Sciatic nerve (tissue), 2 donors: Measurements from ENCODE around the gene MAP1LC3B. TPM values are rescaled to one million over a fixed set of nuclear protein-coding genes. Genes with fewer than 3 reads are reported as not detected.

Experiments used
- ATAC-seq: fragments of 200-7000 bp; cut with Tn5 transposase; one replicate; pipeline ENCODE4 v1.9.1; 2020; ENCODE audit warnings: mild to moderate bottlenecking, moderate library complexity
- DNase-seq: peaks from one replicate; pipeline ENCODE4 v3.0.0-alpha.2; 2020; ENCODE audit warnings: low spot score
- intact Hi-C: fragments of 100-400 bp; cut with DNase I; formaldehyde crosslinking; loops from one replicate; pipeline ENCODE4 v1.14.2; 2022
- total RNA-seq: library from RNA; stranded (reverse); fragmentation: NEBNext Ultra II Directional; extraction: Animal tissue kit (Norgen Biotek cat#: 25700); gene quantifications from one replicate; pipeline ENCODE4 v1.2.1, GENCODE V29; 2021
- donor health status: DM: no; HTN: no; CAD: no.
- donor health status: DM: no; HTN: no; CAD: no.

Gene MAP1LC3B
- total RNA-seq, 1 donor from 2014 or later = 55.9 TPM

GRCh38 chr16:87418644-87419043 lies 26.5 kb downstream of the MAP1LC3B start:
- intact Hi-C loops = no loop called here
- ATAC-seq (no peak), DNase-seq (no peak)

GRCh38 chr16:87420026-87421002 lies 28.2 kb downstream of the MAP1LC3B start:
- ATAC-seq (no peak), DNase-seq (no peak)
- intact Hi-C loops = no loop called here

DNA sequence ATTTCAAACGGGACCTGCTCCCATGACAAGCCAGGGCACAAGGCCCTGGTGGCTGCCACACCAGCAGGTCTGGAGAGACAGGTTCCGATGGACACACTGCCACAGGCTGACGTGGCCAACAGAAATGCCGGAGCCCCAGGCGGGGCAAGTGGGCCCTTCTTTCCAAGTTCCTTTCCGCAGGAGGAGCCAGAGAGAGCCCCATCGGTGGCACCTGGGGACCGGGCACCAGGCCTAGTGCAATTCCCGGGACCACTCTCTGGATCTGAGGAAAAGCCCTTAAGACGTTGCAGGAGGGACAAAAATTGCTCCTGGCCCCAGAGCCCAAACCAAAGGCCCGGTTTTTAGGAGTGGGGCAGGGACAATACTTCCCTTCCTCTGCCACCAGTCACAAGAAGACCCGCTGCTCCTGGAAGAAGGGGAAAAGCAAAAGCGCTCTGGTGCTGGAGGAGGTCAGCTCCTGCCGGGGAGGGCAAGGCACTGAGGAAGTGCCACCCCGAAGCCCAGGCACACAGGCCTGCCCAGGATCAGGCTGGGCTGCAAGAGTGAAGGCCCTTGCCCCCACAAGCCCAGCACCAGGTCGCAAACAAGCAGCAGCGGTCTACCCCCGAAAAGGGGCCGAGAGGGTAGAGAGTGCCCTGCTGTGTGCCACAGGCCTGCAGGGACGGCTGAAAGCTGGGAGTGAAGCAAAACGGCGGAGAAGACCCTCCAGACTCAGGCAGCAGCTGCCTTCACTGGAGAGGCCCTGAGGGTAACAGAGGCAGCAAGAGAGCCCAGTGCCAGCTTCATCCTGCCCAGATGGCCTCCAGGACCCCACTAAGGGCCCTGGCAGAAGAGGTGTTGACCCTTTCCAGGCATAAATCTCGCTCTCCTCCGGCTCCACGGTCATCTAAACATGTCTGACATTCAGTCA lies 29.1 kb downstream of the MAP1LC3B start:
- no peak for ATAC-seq

GRCh38 chr16:87422106-87422505 lies 30.0 kb downstream of the MAP1LC3B start:
- DNase-seq = no peak

More for the DNA sequence above, 29.1 kb downstream of the MAP1LC3B start:
- no peak for DNase-seq
- intact Hi-C loops = no loop called here

DNA sequence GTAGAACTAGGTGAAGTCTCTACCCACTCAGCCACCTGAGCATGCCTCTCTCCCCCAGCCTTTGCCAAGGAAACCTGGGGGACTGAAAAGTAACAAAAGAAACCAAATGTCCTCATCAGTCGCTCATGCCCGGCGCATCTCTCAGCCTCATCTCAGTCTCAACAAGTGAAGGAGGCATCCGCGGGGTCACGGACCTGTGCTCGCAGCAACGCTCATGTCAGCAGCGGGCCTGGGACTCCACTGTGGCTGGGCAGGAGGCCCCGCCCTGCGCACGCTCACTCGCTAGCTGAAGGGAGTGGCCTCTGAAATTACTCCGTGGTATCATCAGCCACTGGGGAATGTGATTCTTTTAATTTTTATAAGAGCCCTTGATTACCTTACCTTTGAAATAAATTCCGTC lies 31.3 kb downstream of the MAP1LC3B start:
- intact Hi-C loops = no loop called here
- no peak for ATAC-seq
- no peak for DNase-seq

More at GRCh38 chr16:87422106-87422505, 30.0 kb downstream of the MAP1LC3B start:
- intact Hi-C loops = no loop called here
- ATAC-seq = no peak

GRCh38 chr16:87424266-87424665 lies 32.1 kb downstream of the MAP1LC3B start:
- intact Hi-C loops = no loop called here
- no peak for ATAC-seq
- DNase-seq = no peak

DNA sequence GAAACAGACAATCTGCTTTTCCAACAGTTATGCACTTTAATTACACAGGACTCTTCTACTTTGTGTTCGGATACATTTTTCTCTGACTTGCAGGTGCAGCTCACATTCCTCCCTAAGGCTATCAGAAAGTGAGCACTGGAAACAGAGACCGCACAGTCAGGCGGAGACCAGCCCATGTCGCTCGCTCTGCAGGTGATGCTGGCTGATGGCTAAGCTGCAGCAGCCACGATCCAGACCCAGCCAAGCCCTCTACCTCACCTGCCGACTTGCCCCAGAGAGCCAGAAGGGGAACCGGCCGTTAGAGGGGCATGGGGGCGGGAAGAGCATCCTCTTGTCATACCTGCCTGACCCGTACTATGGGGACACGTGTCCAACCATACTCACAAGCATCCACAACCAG lies 33.8 kb downstream of the MAP1LC3B start:
- intact Hi-C loops = no loop called here

DNA sequence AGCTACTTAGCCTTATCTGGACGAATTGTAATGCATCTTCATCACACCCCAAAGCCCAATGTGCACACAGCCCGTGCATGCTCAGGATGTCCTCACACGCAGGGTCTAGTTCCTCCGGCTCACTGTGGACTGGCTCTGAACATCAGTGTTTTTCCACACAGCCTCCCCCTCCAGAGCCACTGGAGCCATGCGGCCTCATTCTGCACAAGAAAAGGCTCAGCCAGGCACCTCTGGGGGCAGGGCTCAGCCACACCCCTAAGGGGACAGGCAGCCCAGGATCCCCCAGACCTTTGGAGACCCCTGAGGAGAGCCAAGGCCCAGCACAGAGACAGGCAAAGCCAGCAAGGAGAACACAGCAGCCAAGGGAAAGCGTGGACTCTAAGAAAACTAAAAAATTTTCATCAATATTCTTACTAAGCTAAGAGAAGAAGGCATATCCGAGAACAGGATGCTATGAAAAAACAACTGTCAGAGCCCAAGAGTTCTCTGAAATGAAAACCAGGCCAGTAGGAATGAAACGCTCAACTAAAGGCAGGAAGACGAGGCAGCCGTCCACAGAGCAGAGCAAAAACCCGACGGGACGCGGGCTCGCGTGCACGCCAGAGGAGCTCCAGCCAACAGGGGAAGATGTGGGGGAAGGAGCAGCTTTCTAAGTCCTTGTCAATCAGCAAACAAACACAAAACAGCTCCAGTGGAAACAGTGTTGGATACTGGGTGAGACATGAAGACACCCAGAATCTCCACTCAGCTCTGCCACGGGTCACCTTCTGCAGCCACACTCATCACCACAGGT lies 34.5 kb downstream of the MAP1LC3B start:
- intact Hi-C loops = no loop called here
- DNase-seq = no peak
- ATAC-seq = no peak

More for the DNA sequence above, 33.8 kb downstream of the MAP1LC3B start:
- ATAC-seq = no peak
- no peak for DNase-seq

DNA sequence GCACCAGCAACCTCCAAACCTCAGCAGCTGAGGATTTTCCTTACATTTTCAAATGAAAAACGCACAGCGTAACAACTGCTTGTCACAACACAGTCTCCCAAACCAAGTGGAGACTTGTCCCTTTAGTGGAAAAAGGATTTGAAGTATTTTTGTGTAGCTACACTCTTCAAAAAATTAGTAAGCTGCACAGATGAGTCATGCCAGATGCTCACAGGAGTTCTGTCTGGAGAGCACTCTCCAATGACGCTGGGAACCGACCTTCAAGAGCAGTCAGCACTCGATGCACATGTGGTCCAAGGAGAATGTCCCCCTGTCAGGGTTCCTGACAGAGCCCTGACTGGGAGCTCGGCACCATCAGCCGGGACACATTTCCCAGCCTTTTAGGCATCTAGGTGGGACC lies 39.8 kb downstream of the MAP1LC3B start:
- DNase-seq = no peak
- intact Hi-C loops = no loop called here
- ATAC-seq = no peak

DNA sequence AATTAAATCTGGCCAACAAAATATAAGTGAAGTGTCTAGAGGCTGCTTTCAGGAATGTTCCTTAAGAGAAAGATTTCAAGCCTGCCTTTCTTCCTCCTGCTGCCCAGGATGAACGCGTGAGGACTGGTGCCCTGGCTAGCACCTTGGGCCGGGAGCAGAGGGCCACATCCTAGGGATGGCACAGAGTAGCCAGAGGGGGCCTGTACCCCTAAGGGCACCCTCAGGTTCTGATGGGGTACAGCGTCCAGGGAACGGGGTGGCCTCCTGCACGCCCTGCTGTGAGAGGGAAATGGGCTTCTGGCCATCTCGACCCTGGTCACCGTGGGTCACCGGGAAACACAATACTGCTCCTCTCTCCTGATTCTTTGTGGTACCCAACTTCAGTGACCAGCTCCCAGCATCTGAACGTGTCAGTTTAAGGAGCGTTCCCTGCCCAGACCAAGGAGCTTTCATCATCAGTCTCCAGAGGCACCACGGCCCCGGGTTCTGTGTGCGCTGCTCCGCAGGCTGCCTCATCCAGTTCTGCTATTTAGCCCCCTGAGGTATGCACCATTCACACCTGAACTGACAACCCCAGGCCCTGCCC lies 40.3 kb downstream of the MAP1LC3B start:
- ATAC-seq = no peak
- intact Hi-C loops = no loop called here
- no peak for DNase-seq

- intact Hi-C loops = no loop called here
- DNase-seq (no peak), ATAC-seq (no peak)
Measured at GRCh38 chr16:87434146-87434667, 42.1 kb downstream of the MAP1LC3B start.

DNA sequence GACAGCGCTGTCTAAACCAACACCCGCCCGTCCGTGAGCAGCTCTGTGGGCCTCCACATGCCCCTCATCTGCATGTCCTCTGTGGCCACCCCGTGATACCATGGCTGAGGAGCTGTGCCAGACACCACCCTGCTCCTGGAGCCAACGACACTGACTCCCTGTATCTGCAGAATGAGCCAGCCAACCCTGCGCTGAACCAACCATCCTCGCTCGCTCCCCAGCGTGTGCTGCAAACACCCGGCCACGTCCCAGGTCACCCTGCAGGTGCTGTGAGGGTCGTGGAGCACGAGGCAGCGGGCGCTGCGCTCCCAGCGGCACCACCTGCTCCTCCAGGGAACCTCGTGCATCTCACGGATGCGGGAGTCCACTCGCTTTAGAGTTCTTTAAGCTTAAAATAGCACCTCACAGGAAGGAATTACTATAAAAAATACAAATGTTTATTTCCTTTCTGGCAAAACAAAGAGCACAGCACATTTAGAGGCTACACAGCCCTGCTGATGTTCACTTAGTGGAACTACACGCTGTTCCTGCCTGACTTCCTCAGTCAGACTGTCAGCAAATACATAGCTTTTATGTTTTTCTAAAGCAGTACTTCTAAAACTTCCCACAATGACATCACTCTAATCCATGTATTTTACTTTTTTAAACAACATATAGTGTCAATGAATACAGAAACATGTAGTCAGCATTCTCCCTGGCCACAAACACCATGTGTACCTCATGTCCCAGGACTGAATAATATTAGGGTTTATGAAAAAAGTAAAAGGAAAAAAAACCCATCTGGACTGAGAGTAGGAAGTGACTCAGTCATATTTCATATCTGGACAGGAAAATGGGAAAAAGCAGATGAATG lies 43.5 kb downstream of the MAP1LC3B start:
- ATAC-seq = peak; percentile 75
- DNase-seq = no peak
- intact Hi-C loops = no loop called here

DNA sequence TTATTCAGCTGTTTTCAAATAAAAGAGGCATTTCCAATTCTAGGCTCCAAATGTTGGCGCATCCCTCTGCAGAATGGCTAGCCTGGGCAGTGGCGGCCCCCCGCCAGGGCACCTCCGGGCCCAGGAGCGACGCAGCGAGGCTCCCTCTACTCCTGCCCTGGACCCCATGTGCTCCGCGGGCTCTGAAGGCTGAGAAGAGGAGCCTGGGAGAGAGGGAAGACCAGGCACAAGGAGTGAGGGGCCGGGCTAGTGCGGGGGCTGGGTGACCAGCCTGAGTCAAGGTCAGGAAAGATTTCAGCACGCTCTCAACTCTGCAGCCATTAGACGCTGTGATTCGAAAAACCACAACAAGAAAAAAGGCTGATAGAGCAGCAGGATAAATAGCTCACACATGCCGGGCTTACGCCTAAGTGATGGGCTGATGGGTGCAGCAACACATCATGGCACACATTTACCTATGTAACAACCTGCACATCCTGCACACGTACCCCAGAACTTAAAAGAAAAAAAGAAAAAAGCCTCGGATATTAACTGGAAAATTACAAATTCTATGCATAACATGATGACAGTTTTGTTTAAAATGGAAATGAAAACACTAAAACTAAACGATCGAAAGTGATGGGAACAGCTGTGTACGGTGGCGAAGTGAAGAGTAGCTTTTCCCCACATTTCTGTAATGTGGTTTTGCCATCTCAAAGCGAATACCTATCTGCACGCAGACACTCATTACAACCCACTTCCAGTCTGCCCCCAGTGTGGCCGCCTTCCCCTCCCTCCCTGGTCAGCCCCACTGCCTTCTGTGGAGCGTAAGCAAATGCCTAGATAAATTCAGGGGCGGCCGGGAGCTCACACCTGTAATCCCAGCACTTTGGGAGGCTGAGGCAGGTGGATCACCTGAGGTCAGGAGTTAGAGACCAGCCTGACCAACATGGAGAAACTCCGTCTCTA lies 44.4 kb downstream of the MAP1LC3B start:
- ATAC-seq = peak; percentile 44

GRCh38 chr16:87437327-87437726 lies 45.2 kb downstream of the MAP1LC3B start:
- ATAC-seq = no peak
- intact Hi-C loops = no loop called here
- no peak for DNase-seq

More for the DNA sequence above, 44.4 kb downstream of the MAP1LC3B start:
- no peak for DNase-seq
- intact Hi-C loops = no loop called here

DNA sequence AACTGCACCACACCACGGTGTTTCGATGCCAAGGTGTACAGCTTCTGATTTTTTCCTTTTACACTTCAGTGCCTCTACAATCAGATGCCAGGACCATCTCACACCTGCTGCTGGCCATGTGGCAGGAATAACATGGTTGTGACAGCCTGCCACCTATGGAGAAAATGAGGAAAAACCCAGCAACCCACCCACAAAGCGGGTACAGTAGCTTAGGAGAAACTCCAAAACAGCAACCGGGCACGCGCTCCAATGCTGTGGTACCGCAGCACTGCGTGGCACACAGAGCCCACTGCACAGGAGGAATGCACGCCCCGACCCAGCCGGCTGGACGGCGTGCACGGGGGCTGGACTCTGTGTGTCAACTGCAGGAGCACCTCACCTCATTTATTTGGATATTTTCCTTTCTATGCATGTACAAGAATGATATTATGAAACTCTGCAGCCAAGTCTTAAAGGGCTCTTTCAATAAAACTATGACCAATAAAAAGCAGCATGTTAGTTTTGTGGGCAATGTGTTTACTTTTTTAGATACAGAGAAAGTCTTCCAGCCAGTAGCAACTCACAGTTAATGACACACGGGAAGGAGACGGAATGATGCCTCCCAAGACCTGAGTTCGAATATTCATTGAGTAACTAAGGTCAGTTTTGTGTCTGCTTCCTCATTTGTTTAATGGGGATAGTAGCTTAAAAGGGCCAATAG lies 45.9 kb downstream of the MAP1LC3B start:
- intact Hi-C loops = no loop called here
- ATAC-seq (no peak), DNase-seq (no peak)

DNA sequence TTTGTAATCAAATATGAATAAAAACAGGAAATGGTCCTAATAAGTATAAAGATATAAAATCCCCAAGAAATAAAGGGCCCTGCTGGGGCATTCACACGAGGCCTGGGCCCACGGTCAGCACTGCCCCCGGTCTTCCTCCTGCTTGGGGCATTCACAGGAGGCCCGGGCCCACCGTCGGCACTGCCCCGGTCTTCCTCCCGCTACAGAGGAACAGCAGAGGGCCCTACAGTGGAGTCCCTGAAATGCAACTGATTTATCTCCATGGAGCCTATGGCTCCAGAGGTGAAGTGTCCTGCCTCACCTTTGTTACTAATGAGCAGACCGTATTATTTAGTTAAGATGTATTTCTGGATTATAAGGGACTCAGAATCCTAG lies 46.5 kb downstream of the MAP1LC3B start:
- ATAC-seq (no peak), DNase-seq (no peak)
- intact Hi-C loops = no loop called here
